ENCODE data around the gene MUSTN1.

- no peak for TF ChIP-seq CTCF (IDR thresholded peaks at IDR 0.05; ENCODE audit: low read length)
- no peak for TF ChIP-seq EZH2 (IDR thresholded peaks at IDR 0.05; ENCODE audit: borderline replicate concordance, low read length)
Observed at GRCh38 chr3:52791928-52792327, 42.9 kb downstream of the MUSTN1 start.
